ENCODE measurements around the gene RGPD8.
"Not testable (repeated sequence)": the region's sequence is repeated elsewhere in the genome, so short reads cannot be mapped to it uniquely, and the experiment has no call there.

The RGPD8 gene

GRCh38 chr2:112433480-112433879 is at the start of gene RGPD8:
TSS of gene RGPD8 (minus strand) at chr2:112433645. CDS start at chr2:112433453, 192 bp downstream.
- DNase-seq = peak; percentile 72 to 87

GRCh38 chr2:112483042-112483473 is 49.6 kb upstream of the RGPD8 start:
- no peak for DNase-seq

GRCh38 chr2:112482309-112483041 is 49.0 kb upstream of the RGPD8 start:
- peak; percentile 15 to 21 for DNase-seq

GRCh38 chr2:112481528-112482233 is 48.2 kb upstream of the RGPD8 start, which contains the start of gene TTL:
TSS of gene TTL (plus strand) at chr2:112482156. CDS start at chr2:112482345, 189 bp downstream.
- peak; percentile 65 to 78 for DNase-seq

GRCh38 chr2:112481050-112481527 is 47.6 kb upstream of the RGPD8 start:
- peak; percentile 72 to 75 for DNase-seq

- peak in 1 of 2 donors; percentile 10 for DNase-seq
Observed at GRCh38 chr2:112480530-112481049, 47.1 kb upstream of the RGPD8 start.

GRCh38 chr2:112476434-112476833 is 43.0 kb upstream of the RGPD8 start:
- no peak for DNase-seq

GRCh38 chr2:112474844-112475486 is 41.5 kb upstream of the RGPD8 start:
- DNase-seq = no peak

GRCh38 chr2:112472547-112473263 is 39.3 kb upstream of the RGPD8 start:
- no peak for DNase-seq

GRCh38 chr2:112465382-112465781 is 31.9 kb upstream of the RGPD8 start:
- DNase-seq = no peak

- DNase-seq = no peak
Observed at GRCh38 chr2:112463256-112463655, 29.8 kb upstream of the RGPD8 start.

GRCh38 chr2:112462178-112462577 is 28.7 kb upstream of the RGPD8 start:
- no peak for DNase-seq

- no peak for DNase-seq
Observed at GRCh38 chr2:112459372-112459771, 25.9 kb upstream of the RGPD8 start.

- DNase-seq = no peak
Observed at GRCh38 chr2:112454586-112454985, 21.1 kb upstream of the RGPD8 start.

GRCh38 chr2:112451317-112451716 is 17.9 kb upstream of the RGPD8 start:
- no peak for DNase-seq

- no peak for DNase-seq
Observed at GRCh38 chr2:112449854-112450253, 16.4 kb upstream of the RGPD8 start.

- not testable (repeated sequence) for DNase-seq
Observed at GRCh38 chr2:112444256-112444655, 10.8 kb upstream of the RGPD8 start.

- DNase-seq = not testable (repeated sequence)
Observed at GRCh38 chr2:112438603-112439261, 5.3 kb upstream of the RGPD8 start.

- not testable (repeated sequence) for DNase-seq
Observed at GRCh38 chr2:112437405-112437831, 4.0 kb upstream of the RGPD8 start.

- not testable (repeated sequence) for DNase-seq
Observed at GRCh38 chr2:112436993-112437392, 3.5 kb upstream of the RGPD8 start.

- DNase-seq = not testable (repeated sequence)
Observed at GRCh38 chr2:112435716-112436431, 2.4 kb upstream of the RGPD8 start.

Measured in stimulated activated CD4-positive, alpha-beta T cell treated with anti-CD3 and anti-CD28 coated beads, Interleukin-2, amount 100 ng/mL, for 48 hours (primary cell).